ENCODE results near the gene RALGAPA2. TPM values are rescaled to one million over a fixed set of nuclear protein-coding genes. Genes with fewer than 3 reads are reported as not detected.
A peak's percentile ranks its signal among the peaks of the same experiment; 100 is the strongest.

Gene RALGAPA2
- total RNA-seq, 2 donors from 2014 or later = 55.5 to 80.0 TPM

DNA sequence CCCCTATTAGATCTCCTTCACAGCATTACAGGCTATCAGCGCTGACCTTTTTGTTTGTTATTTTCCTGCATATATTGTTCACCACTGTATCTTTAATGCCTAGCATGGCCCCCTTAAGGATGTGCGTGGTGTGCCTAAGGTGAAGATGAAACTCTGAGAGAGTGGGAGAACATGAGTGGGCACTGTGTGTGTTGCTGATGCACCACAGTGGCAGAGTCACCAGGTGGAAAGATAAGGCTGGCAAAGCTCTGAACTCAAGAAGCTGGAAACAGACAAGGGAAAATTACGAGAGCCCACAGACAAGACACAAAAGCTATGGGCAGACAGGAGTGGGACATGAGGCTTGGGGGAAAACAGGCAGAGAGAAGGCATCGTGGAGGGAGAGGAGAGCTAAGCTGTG lies 184.8 kb downstream of the RALGAPA2 start:
- ATAC-seq (no peak), DNase-seq (no peak)
- intact Hi-C loops (cut with DNase I, micrococcal nuclease) = no loop called here

DNA sequence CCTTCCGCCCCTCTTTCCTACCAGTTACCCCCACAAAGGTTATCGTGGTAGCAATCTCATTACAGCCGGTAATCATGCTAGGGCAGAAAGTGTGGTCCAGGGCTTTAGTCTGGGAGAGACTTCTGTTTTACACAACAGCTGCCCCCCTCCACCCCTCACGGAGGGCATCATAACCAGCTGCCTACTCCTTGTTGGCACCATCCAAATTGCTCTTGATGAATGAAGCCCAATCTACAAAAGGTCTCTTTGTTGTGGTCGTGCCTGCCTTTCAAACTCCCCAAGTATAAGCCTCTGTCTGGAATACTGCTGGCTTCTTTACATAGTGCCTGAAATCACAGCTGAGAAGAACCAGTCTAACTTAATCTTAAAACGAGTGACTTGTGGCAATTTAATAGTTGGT lies 186.7 kb downstream of the RALGAPA2 start:
- no peak for ATAC-seq
- intact Hi-C loops (cut with DNase I, micrococcal nuclease) = no loop called here
- DNase-seq = no peak

DNA sequence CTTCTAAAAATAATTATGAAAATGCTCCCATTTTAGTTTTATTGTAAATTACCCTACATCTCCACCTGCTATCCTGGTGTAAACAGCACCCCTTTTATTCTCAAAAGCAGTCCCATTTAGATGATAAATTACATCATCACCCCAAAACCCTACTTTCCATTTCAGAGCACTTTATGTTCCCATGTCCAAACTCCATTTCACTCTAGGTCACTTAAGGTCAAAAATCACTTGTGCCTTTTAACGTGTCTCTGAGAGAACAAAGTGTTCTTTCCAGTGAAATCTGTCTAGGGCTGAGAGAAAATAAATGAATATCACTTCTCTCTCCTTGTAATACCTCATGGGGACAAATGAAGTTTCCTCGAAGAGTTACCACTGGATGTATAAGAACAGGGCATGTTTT lies 187.2 kb downstream of the RALGAPA2 start:
- no peak for DNase-seq
- ATAC-seq = no peak
- intact Hi-C loops (cut with DNase I, micrococcal nuclease) = no loop called here

DNA sequence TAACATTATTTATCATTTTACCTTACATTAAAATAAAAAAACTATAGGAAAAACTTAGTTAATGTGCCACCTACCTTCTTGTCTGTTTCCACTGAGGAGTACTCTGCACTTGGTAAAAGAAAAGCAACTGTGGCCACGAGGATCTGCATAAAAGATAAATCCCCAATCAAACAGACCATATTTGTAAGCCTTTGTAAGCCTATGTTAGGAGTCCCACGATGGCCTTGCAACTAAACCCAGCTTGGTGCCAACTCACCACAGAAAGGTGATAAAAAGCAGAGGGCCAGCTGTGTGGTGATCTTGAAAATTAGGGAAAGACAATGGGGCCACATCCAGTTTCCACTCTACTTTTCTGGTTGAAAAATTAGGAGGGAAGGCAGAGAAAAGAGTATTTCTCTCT lies 187.7 kb downstream of the RALGAPA2 start:
- ATAC-seq (no peak), DNase-seq (no peak)
- intact Hi-C loops (cut with DNase I, micrococcal nuclease) = no loop called here

DNA sequence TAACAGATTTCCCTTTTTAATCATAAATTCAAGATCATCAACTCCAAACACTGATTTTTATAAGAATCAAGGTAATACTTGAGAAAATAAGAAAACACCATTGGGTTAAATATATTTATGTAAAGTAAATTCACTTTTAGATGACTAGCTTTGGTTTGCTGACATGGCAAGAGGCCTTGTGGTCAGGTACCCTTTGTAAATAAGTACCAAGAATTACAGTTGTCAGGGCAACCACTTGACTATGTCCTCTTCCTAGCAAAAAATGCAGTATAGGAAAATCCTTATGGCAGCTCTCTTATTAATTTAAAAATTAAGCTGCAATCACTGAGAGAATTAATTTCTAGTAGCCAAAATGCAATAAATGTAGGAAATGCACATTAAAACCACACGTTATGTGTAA lies 190.7 kb downstream of the RALGAPA2 start:
- intact Hi-C loops (cut with DNase I, micrococcal nuclease) = no loop called here
- no peak for ATAC-seq
- no peak for DNase-seq

DNA sequence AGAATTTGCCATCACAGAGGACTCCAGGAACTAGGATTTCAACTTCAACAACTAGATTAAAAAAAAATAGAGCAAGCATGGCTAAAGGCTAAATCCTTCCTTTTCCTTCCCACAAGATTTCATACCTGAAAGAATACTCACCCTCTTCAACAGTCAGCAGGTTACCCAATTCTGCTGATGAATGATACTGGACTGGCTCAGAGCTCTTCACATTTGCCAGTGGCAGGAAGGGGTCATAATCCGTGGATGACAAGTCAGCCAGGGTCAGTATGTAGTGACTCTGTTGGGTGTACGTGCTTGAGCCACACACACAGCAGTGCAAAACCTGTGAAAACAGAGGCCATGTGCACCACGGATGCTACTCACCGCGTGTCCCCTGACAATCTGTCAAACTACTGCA lies 191.7 kb downstream of the RALGAPA2 start:
- intact Hi-C loops (cut with DNase I, micrococcal nuclease) = no loop called here
- DNase-seq (no peak), ATAC-seq (no peak)

DNA sequence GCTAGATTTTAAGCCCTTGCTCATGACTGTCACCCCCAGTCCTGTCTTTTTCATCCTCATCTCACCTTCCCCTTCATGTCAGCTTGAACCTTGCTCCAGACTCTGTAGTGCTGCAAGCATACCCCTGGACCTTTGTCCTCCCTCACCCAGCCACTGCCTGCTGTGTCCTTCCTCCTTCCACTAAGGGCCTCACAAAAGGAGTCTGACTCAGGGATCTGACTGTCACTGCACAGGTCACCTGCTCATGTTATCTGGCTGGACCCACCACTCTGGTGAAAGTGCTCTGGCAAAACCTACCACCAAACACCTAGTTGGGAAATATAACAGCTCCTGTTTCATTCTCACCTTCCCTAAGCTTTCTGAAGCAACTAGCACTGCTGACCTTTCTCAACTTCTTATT lies 193.2 kb downstream of the RALGAPA2 start:
- DNase-seq = peak; percentile 17 to 31
- intact Hi-C loops (cut with DNase I, micrococcal nuclease) = no loop called here
- ATAC-seq = peak; percentile 98

DNA sequence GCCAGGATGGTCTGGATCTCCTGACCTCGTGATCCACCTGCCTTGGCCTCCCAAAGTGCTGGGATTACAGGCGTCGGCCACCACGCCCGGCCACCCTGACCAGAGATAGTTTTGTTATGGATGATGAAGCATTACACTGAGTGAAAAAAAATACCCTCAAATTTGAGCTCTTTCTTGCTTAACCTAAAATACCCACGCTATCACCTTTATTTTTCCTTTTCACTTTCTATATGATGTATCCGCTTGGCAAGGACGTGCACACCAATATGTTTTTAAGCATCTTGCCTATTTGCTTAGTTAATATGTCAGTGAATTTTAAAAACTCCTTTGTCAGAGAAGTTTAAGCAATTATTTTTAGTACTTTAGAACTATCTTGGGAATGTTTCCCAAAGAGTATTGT lies 194.2 kb downstream of the RALGAPA2 start:
- no peak for DNase-seq
- ATAC-seq = no peak
- intact Hi-C loops (cut with DNase I, micrococcal nuclease) = no loop called here

DNA sequence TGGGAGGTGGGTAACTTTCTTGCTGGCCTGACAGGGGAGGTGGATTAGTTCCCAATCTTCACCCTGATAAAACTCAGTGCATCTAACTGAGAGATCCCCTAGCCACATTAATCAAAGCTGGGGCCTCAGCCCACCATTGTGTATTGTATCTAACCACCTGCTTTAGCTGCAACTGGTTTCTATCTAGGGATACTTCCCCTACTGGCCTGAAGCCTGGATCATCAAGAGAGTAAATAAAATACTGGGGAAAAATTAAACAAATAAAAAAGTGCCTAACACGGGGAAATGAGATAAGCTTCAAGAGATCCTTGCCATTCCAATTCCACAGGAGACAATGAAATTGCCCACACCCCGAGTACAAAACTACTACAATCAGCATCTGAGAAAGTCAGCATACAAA lies 195.1 kb downstream of the RALGAPA2 start:
- ATAC-seq (no peak), DNase-seq (no peak)
- intact Hi-C loops (cut with DNase I, micrococcal nuclease) = no loop called here

DNA sequence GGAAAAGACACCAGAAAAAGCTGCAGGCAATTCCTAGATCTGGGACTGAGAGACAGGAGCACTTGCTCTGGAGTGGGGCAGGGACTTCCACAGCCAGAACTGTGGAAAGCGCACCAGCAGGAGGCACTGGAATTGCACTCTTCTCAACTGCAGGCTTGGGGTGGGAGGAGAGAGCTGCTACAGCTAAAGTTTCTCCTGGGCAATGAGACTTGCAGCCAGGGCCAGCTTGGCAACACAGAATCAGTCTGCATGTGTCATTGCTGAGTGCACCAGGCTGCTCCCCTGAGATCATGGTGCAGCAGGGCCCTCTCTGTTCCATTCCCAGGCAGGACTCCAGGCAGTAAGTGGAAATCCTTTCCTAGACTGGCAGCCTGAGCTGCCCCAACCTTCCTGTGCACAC lies 198.7 kb downstream of the RALGAPA2 start:
- intact Hi-C loops (cut with DNase I, micrococcal nuclease) = no loop called here
- ATAC-seq (no peak), DNase-seq (no peak)

DNA sequence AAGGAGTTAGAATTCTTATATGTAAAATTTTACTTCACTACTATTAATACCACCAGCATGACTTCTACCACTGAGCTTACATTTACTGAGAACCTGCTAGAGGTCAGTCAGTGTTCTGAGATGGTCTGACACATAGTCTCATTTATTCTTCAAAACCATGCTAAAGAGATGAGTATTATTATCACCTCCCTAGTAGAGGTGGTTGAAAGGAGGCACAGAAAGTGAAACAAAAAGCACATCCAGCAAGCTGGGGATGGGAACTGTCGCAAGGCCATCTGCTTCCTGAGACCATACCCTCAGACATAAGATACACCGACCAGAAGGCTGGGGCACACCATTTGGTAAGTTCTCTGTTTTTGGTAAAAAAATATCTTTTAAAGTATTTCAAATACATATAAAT lies 206.9 kb downstream of the RALGAPA2 start:
- ATAC-seq = no peak
- intact Hi-C loops (cut with DNase I, micrococcal nuclease) = no loop called here
- DNase-seq = no peak

DNA sequence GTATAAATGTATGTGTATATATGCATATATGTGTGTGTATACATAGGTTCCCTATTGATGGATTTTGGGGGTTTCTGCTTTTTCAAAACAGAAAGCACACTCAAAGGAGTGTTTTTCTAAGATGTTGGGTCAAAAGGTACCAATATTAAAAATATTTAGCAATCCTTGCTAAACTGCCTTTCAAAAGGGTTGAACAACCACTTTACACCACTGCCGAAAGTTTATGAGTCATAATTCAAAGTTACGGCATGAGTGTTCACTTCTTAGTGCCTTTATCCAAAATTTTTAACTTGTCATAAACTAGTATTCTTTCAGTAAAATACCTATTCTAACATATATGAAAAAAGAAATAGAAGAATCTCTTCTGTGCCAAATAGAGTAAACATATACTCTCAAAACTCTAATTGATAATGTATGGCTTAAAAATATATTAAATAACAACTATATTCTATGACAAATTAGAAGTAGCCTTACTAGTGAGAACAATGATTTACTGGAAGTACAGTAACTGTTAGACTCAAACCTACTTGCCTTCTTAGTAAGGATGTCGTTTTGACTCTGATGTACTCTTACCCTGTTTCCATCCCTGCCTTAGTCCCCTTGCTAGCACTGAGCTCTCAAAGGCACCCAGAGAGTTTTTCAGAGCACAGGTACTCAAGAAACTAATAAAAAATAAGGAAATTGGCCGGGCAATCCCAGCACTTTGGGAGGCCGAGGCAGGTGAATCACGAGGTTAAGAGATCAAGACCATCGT lies 208.5 kb downstream of the RALGAPA2 start:
- intact Hi-C loops (cut with DNase I, micrococcal nuclease) = no loop called here
- DNase-seq (no peak), ATAC-seq (no peak)

DNA sequence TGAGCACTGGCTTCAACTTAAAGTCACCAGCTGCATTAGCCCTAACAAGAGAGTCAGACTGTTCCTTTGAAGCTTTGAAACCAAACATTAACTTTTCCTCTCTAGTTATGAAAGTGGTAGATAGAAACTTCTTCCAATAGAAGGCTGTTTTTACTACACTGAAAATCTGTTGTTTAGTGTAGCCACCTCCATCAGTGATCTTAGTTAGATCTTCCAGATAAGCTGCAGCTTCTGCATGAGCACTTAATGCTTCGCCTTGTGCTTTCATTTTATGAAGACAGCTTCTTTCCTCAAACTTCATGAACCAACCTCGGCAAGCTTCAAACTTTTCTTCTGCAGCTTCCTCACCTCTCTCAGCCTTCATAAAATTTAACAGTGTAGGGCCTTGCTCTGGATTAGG lies 211.3 kb downstream of the RALGAPA2 start:
- intact Hi-C loops (cut with DNase I, micrococcal nuclease) = no loop called here
- DNase-seq = no peak
- no peak for ATAC-seq

DNA sequence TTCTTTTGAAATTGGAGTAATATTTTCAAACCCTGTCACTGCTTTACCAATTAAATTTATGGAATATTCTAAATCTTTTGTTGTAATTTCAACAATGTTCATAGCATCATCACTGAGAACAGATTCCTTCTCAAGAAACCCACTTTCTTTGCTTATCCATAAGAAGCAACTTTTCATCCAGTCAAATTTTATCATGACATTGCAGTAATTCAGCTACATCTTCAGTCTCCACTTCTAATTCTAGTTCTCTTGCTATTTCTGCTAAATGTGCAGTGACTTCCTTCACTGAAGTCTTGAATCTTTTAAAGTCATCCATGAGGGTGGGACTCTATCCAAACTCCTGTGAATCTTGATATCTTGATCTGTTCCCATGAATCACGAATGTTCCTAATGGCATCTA lies 212.1 kb downstream of the RALGAPA2 start:
- intact Hi-C loops (cut with DNase I, micrococcal nuclease) = no loop called here
- ATAC-seq (no peak), DNase-seq (no peak)

DNA sequence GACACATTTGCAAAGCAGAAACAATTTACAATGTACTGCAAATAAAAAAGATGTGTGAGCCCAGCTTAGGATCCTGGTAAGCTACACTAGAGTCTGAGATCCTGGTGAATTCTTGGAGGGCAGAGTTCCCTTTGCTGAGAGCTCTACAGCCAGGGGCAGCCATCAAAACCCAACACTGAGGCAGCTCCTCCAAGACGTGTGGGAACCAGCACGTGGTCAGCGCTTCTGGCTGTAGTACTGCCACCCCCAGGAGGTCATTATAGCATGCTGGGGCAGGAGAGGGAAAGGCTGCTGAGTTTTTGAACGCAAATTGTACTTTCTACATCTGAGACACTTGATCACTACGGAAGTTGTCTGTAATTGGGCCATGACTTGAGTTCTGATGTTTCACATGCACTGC lies 213.0 kb downstream of the RALGAPA2 start:
- ATAC-seq (no peak), DNase-seq (no peak)
- intact Hi-C loops (cut with DNase I, micrococcal nuclease) = no loop called here

DNA sequence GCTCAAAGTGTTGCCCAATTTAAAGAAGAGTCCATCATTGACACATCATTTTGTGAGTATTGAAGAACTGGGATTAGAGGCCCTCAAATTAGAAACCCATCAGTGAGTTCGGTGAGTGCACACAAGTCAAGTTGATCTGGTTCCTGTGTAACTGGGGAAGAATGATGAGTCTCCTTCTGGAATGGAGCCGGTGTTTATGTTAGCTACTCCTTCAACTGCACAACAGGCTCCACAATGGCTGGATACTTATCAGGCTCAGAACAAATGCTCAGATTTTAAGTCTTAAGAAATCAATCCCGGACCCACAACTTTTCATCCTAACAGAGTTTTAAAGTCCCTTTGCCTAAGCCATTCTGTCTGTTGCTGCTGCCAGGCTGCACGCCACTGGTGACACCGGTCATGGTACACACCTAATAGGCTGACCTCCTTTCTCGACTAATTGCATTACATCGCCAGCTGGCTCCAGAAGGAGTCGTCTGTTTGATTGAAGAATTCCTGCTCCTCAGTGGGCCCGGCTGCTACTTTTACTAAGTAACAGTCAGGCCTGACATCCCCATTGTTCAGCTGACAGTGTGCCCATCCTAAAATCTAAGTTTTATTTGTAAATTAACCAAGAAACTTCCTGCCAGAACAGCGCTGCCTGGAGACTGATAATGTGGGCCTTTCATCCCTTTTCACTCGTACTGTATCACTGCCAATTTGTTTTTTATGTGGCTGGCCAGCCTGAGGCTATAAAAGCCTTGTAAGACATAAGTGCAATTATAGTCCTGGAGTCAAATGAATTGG lies 214.2 kb downstream of the RALGAPA2 start:
- peak; percentile 68 for ATAC-seq
- intact Hi-C loops (cut with DNase I, micrococcal nuclease) = no loop called here
- no peak for DNase-seq

DNA sequence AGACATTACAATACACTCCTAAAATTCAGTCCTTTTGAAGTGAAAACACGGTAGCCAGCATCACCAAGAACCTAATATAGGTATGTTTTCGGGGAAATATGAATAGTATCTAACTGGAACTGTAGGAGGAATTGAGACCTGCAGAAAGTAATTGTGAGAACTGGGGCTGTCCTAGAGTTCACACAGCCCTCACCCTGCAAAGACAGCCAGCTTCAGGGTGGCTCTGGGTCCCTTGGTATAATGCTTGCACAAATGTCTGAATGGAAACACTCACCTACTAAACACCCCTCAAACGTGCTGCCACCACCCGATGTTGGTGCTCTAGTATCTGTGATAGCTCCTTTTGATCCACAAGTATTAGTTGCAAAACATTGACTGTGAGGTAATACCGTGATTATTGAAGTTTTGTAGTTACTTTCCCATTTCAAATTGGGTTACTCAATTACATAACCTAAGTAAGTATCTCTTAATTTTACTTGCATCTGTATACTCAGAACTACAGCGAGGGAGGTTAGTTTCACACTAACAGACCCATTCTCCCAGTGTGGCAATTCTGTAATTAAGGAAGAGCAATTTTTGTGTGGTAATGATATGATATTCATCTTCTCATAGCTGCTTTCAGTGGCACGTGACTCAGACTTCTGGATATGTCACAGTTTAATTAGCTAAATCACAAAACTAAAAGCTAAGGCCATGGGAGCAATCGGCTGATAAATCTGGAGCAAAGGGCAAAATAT lies 215.0 kb downstream of the RALGAPA2 start:
- ATAC-seq (no peak), DNase-seq (no peak)
- intact Hi-C loops (cut with DNase I, micrococcal nuclease) = no loop called here

DNA sequence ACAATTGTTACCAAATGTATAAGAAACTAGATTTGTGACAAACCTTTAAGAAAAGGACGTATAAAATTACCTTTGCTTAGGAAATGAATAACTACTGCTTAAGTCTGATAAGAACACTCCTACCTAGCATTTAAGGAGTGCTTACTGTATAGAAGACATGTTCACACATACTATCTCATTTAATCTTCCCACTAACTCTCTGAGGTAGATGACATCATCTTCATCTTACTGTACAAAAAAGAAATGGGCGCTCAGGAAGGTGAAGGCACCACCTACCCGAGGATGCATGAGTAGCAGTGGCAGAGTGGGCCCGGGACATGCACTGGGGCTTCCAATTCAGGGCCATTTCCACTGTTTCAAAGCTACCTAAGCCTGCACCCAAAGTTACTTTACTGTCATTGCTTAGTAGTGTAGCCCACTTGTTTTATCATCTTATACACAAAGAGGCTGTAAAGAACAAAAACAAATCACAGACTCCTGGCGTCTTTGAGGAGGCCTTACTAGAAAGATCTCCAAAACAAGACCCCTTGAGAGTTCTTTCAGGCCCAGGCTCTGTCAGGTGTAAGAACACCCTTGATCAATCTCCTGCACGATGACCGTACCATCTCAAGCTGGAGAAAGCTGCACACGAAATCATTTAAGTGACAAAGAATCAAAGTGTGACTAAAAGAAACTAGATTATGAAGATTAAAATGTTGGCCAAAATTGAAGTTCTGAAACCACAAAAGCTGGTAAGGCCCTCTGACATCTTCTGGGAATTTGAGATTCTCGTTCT lies 216.5 kb downstream of the RALGAPA2 start:
- no peak for ATAC-seq
- intact Hi-C loops (cut with DNase I, micrococcal nuclease) = no loop called here
- DNase-seq = no peak

DNA sequence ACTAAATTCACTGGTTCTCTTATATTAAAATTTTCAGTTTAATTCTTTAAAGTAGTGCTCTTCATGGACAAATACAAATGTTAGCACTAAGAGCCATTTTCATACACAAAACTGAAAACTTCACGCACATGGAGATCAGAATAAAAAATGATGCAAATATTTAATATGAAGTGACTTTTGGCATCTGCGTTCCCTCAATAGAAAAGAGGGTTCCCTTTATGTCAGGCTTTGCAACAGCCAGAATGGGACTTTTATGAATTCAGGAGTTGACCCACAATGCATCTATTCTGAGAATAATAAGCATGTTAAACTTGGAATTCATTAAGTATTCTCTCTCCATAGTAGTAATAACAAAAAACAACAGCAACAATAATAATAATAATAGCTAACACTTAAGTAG lies 218.7 kb downstream of the RALGAPA2 start:
- ATAC-seq (no peak), DNase-seq (no peak)
- intact Hi-C loops (cut with DNase I, micrococcal nuclease) = no loop called here

All from left colon (tissue), 2 donors.